ENCODE data around the gene SMIM1.

SMIM1 gene

GRCh38 chr1:3750741-3751140, 21.8 kb upstream of the SMIM1 start:
- TF ChIP-seq CTCF (IDR thresholded peaks at IDR 0.05; ENCODE audit: low read depth, low read length): no peak
- DNase-seq (ENCODE audit: extremely low read depth, low read depth): no peak

- no peak for DNase-seq (ENCODE audit: extremely low read depth, low read depth)
- TF ChIP-seq CTCF (IDR thresholded peaks at IDR 0.05; ENCODE audit: low read depth, low read length): no peak
These were observed 20.1 kb upstream of the SMIM1 start, which contains the start of gene CCDC27 for GRCh38 chr1:3752400-3752945. Gene CCDC27, plus strand, starts transcription at chr1:3752450. Its CDS starts 32 bp downstream, at chr1:3752482.

GRCh38 chr1:3753656-3754454, 18.7 kb upstream of the SMIM1 start:
- TF ChIP-seq CTCF (IDR thresholded peaks at IDR 0.05; ENCODE audit: low read depth, low read length): no peak
- no peak for DNase-seq (ENCODE audit: extremely low read depth, low read depth)

GRCh38 chr1:3756394-3756793, 16.2 kb upstream of the SMIM1 start:
- TF ChIP-seq CTCF (IDR thresholded peaks at IDR 0.05; ENCODE audit: low read depth, low read length): no peak
- no peak for DNase-seq (ENCODE audit: extremely low read depth, low read depth)

GRCh38 chr1:3759164-3759563, 13.4 kb upstream of the SMIM1 start:
- TF ChIP-seq CTCF (IDR thresholded peaks at IDR 0.05; ENCODE audit: low read depth, low read length): no peak
- DNase-seq (ENCODE audit: extremely low read depth, low read depth): no peak

- no peak for TF ChIP-seq CTCF (IDR thresholded peaks at IDR 0.05; ENCODE audit: low read depth, low read length)
- no peak for DNase-seq (ENCODE audit: extremely low read depth, low read depth)
These were observed 12.8 kb upstream of the SMIM1 start for GRCh38 chr1:3759796-3760195.

- TF ChIP-seq CTCF (IDR thresholded peaks at IDR 0.05; ENCODE audit: low read depth, low read length): no peak
- DNase-seq (ENCODE audit: extremely low read depth, low read depth): no peak
These were observed 11.1 kb upstream of the SMIM1 start for GRCh38 chr1:3761296-3762010.
